ENCODE measurements around the gene SLC28A1.

SLC28A1 gene

DNA sequence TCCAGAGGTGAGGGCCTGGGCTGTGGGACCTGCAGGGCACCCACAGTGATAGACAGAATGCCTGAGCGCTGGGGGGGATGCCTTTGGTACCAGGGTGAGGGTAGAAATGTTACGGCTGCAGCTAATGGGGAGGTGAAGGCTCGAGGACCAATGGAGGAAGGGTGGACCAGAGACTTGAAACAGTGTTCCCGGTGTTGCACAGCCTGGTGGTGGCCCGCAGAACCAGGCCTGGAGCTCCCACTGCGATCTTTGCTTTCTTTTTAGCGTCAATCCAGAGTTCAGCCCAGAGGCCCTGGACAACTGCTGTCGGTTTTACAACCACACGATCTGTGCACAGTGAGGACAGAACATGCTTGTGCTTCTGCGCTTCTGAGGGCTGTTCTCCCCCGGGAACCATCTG, 60.4 kb downstream of the SLC28A1 start:
- DNase-seq: no peak

DNA sequence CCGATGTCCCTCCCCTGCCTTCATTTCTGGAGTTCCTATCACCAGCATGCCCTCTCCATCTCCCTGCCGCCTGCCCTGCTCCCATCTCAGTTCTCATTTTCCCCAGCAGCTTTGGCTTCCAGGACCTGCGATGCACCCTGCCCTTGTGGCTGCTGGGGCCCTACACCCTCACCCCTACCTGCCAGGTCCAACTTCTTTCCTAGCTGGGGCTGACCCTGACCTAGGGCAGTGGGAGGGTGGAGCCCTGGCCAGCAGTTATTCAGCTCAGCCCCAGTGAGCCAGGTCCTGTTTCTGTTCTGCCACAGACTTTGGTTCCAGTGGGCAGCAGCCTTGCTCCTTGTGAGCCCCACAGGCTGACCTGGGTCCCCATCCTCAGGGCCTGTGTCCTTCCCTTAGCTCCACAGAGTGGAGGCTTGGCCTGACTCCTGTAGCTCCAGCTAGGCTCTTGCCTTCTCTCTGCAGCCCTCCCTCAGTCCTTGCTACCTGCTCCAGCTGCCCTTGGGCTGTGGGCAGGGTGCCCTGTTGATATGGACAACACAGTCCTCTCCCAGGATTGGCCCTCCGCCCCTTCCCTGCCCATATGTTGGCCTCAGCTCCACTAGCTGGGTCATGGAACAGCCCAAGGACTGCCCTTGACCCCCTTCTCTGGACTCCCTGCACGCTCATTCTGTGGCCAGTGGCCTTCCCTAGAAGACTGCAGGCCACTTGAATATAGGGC, 62.5 kb downstream of the SLC28A1 start:
- DNase-seq: no peak

DNA sequence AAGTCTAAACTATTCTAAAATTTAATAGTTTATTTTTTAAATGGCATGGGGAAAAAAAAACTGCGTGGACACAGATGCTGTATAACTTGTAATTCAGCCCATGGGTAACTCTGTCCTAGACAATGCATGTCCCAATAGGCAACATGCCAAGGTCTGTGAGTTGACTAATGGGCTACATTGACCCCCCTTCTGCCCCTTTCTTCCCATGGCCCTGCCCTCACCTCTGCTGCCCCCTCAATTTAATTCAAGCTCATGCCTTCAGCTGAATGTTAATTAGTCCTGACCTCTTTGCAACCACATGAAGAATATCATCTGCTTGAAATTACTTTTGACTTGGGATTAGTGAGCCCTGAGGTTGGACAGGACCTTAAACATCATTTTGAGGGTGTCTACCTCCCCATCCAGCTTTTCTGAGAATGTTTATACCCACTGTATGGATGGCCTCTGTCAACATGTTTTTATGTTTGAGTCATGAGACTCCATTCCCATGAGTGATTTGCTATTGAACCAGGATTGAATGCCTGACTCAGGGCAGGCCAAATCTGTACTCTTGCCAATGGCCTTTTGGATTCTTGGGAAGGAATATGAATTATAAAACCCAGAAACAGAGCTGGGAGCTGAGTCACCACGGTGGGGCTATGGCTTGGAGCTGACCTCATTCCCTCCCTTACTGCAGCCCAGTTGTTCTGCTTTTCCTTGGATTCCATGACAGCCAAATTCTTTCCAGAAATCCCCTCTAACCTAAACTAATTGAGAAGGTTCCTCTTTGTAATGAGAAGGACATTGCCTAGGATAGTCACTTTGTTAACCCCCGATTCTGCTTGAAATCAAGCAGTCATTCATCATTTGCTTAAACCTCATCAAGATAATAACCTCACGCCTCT, 63.7 kb downstream of the SLC28A1 start:
- DNase-seq: no peak

- no peak for DNase-seq
Observed at GRCh38 chr15:84949043-84949442, 64.6 kb downstream of the SLC28A1 start.

DNA sequence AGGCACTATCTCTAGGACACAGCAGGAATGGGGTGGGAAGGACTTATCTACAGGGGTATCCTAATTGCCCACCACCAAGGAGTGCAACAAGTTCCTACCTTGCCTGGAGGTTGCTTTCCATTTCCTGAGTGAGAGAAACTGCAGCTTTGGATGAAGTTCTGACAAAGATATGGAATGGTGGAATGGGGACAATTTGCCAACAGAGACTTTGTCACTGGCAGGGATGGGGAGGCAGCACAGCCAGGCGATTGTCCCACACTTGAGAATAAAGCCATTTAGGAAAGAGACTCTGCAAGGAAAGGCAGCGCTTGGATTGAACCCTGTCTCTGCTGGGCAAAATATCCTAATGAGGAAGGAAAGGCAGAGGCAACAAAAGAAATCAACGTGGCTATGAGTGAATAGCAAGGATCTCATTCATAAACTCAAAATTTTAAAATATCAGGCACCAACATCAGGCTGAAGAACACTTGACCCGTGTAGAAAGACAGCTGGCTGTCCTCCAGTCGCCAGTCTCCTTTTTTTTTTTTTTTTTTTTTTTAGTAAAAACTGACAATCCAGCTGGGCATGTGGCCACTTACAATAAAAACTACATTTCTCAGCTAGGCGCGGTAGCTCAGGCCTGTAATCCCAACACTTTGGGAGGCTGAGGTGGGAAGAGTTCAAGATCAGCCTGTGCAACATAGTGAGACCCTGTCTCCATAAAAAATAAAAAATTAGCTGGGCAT, 65.5 kb downstream of the SLC28A1 start:
- DNase-seq: no peak

DNA sequence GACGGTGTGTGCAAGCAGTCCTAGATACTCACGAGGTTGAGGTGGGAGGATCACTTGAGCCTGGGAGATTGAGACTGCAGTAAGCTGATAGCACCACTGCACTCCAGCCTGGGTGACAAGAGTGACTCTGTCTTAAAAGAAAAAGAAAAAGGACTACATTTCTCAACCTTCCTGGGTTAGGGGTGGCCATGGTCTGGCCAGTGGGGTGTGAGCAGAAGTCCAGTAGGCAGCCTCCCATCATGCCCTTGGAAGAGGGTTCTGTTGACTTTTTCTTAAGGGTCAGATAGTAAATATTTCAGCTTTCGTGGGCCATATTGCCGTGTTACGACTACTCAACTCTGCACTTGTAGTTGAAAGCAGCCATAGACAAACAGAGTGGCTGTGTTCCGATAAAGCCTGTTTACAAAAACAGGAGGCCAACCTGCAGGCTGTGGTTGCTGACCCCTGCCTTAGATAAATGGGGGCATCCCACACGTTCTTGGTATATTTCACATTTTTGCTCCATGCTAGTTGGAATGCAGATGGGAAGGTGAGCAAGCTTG, 66.2 kb downstream of the SLC28A1 start:
- DNase-seq: no peak

DNA sequence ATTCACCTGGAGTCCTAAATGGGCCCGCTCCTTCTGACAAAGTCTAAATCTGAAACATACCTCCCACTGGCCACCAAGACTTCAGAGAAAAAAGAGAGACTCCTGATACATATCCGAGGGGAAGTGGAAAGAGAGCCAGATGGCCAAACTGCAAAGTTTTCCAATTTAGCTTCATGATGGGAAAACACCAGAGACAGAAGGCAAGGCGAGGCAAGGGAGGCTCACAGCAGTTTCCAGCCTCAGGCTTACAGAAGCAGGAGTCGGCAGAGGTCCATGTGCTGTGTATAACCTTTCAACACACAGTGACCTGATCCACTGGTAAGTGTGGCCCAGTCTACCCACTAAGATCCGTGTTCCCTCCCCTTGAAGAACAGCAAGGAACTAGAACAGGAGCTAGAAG, 67.3 kb downstream of the SLC28A1 start:
- no peak for DNase-seq

DNA sequence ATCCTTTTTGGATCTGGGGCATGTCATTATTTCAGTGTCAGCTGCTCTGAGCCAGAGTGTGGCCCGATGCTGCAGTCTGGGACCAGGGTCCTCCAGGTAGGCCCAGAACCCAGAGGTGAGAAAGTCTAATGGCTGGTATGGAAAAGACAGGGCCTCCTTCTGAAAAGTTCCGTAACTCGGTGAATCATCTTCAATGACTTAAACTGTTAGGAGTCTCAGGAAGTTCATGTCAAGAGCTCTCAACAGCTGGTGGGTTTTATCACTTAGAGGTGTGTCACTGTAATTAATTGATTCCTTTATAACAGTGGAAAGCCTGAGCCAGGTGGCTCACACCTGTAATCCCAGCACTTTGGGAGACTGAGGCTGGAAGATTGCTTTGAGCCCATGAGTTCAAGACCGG, 68.7 kb downstream of the SLC28A1 start:
- no peak for DNase-seq

DNA sequence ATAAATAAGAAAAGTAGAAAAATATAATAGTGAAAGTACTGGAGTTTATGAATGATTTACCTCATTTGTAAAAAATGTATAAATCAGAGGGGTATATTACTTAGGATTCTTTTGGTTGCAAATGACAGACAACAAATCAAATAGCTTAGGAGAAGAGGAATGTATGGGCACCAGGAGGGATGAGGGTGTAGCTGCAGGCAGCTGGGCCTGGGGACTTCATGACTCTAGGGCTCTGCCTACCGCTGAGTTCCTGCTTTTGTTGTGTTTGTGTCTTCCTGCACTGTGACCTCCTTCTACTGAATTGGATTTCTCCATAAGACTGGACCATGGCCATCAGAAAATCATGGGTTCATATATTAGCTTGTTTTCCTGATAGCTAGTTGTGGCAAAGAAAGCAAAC, 69.3 kb downstream of the SLC28A1 start:
- no peak for DNase-seq

- DNase-seq: no peak
Observed at GRCh38 chr15:84955089-84955848, 70.8 kb downstream of the SLC28A1 start.

- no peak for DNase-seq
Observed at GRCh38 chr15:84956199-84956598, 71.7 kb downstream of the SLC28A1 start.

DNA sequence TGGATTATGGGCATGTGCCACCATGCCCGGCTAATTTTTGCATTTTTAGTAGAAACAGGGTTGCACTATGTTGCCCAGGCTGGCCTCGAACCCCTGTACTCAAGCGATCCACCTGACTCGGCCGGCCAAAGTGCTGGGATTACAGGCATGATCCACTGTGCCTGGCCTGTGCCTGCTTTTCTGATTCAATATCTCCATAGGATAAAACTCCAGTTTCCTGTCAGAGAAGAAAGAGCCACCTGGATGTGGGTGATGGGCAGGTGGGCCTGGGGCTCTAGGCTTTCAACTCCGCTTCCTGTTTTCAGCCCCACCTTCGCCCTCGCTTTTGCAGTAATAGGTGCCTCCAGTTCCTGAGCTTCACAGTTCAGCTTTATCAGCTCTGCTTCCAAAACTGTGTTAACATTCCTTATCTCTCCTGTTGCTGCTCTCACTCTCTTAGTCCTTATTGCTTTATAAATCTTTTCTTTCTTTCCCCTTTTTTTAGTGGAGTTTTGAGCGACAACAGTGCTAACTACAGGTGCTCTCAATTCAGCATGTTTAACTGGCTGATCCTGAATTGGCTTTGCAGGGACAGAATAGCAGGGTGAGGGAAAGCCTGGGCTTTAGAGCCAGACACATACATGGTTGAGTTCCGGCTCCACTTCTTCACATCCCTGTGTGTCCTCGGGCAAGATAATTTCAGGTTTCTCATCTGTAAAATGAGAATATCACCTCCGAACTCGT, 76.1 kb downstream of the SLC28A1 start:
- DNase-seq: no peak

GRCh38 chr15:84961114-84961452, 76.6 kb downstream of the SLC28A1 start:
- no peak for DNase-seq

DNA sequence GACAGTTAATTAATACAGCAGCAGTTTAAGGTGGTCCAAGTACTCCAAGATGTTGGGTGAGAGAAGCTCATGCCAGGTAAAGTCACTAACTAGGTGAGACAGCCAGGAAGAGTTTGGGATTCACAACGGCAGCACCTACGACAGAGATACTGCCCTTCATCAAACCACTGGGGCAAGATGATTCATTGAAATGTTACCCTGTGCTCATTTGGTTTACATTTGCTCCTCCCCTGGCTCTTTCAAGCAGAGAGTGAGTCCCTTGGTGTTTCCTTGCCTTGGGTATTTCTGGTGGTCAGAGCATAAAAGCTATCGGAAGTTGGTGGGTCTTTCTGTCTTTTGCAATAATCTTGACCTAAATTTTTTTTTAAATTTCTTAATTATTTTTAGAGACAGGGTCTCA, 77.2 kb downstream of the SLC28A1 start:
- no peak for DNase-seq

DNA sequence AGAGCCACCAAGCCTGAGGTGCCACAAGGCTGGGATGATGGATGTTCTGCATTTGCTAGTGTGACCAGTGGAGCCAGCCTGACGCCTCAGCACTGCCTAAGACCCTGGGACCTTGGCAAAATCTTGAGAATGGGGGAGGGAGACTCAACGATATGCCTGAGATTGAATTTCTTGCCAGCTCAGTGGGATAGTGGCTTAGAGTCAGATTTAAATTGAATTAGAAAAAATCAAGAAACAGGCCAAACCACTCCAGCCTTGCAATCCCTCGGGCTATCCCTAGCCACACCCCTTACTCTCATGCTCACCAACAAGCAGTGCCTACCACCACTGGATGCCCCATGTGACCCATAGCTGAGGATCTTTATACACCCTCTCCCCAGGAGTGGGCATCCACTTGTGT, 78.5 kb downstream of the SLC28A1 start:
- no peak for DNase-seq

GRCh38 chr15:84967380-84967779, 82.9 kb downstream of the SLC28A1 start:
- DNase-seq: no peak

DNA sequence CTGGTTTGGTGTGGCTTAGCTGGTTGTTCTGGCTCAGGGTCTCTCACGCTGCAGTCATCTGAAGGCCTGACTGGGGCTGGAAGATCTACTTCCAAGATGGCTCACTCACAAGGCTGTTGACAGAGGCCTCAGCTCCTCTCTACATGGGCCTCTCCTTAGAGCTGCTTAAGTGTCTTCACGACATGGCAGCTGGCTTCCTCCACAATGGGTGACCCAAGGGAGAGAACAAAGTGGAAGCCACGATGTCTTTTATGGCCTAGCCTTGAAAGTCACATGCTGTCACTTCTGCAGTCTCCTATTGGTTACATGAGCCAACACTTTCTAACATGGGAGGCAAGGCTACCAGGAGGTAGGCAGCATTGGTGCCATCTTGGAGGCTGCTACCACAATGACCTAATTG, 83.8 kb downstream of the SLC28A1 start:
- DNase-seq: no peak

- no peak for DNase-seq
Observed at GRCh38 chr15:84969257-84969656, 84.8 kb downstream of the SLC28A1 start.

DNA sequence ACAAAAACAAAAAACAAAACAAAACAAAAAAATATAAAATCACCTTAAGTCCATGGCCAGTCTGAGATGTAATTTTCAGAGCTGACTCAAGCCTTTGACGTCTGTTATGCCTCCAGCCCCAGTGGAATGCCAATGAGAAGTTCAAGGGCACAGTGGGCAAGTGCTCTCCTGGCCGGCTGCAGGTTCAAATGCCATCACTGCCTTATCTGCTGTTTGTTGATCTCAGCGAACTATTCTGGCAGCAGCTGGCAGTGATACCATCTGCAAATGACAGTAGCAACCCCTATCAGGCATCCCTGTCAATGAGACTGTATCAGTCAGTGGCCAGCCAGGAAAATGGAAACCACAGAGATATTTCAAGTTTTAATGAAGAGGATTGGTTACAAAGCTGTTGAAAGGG, 86.4 kb downstream of the SLC28A1 start:
- DNase-seq: no peak

- no peak for DNase-seq
Observed at GRCh38 chr15:84973492-84974460, 89.3 kb downstream of the SLC28A1 start.

- no peak for DNase-seq
Observed at GRCh38 chr15:84975871-84976351, 91.4 kb downstream of the SLC28A1 start.

Measured in NCI-H1048 (cell line).